GM15510 (cell line): ENCODE data around the gene TRPM5.

Source experiments
- POLR2A ChIP-seq: IDR thresholded peaks from 3 replicates; pipeline ENCODE4 v1.6.1; 2011; ENCODE audit warnings: borderline replicate concordance; ENCODE audit not compliant: insufficient read length; ENCODE audit errors: extremely low read depth

TRPM5 gene

GRCh38 chr11:2448661-2449547, 4.6 kb upstream of the TRPM5 start:
- TF ChIP-seq POLR2A: no peak

GRCh38 chr11:2447951-2448650, 3.8 kb upstream of the TRPM5 start:
- no peak for TF ChIP-seq POLR2A

- TF ChIP-seq POLR2A: no peak
Measured at GRCh38 chr11:2447253-2447950, 3.1 kb upstream of the TRPM5 start.

- TF ChIP-seq POLR2A: no peak
Measured at GRCh38 chr11:2446590-2447252, 2.4 kb upstream of the TRPM5 start.

GRCh38 chr11:2445746-2446551, 1.6 kb upstream of the TRPM5 start:
- TF ChIP-seq POLR2A: no peak

GRCh38 chr11:2444821-2445745, 769 bp upstream of the TRPM5 start, which contains the start of gene KCNQ1:
Gene KCNQ1, plus strand, starts transcription at chr11:2445008. Its CDS starts 91 bp downstream, at chr11:2445099.
- TF ChIP-seq POLR2A: no peak

- TF ChIP-seq POLR2A: no peak
Measured at GRCh38 chr11:2443406-2443805, 908 bp downstream of the TRPM5 start.

- TF ChIP-seq POLR2A: no peak
Measured at GRCh38 chr11:2442589-2442988, 1.7 kb downstream of the TRPM5 start.

- TF ChIP-seq POLR2A: no peak
Measured at GRCh38 chr11:2441171-2441570, 3.1 kb downstream of the TRPM5 start.

GRCh38 chr11:2440646-2441045, 3.7 kb downstream of the TRPM5 start:
- TF ChIP-seq POLR2A: no peak

- no peak for TF ChIP-seq POLR2A
Measured at GRCh38 chr11:2439820-2440219, 4.5 kb downstream of the TRPM5 start.

GRCh38 chr11:2437516-2437915, 6.8 kb downstream of the TRPM5 start:
- TF ChIP-seq POLR2A: no peak

GRCh38 chr11:2436521-2437031, 7.7 kb downstream of the TRPM5 start:
- no peak for TF ChIP-seq POLR2A
